Left lung (tissue), 10 donors: Measurements from ENCODE around the gene TOPAZ1. TPM values are rescaled to one million over a fixed set of nuclear protein-coding genes. Genes with fewer than 3 reads are reported as not detected.

Experiments
- ATAC-seq: fragments of 200-7000 bp; cut with Tn5 transposase; one replicate; pipeline ENCODE4 v1.9.1; 2020; ENCODE audit warnings: moderate library complexity
- DNase-seq, 4 donors: peaks; one replicate each; pipeline ENCODE4 v3.0.0-alpha.2; 2013 to 2020
- H3K27ac ChIP-seq, 2 donors: fragments of 200-600 bp; sonication (generic) in 1 of 2; one replicate each; pipeline versions ENCODE4 v1.5.0 to v1.8.0; 2020 to 2021
- H3K27me3 ChIP-seq, 2 donors: fragments of 200-600 bp; sonication (generic) in 1 of 2; one replicate each; pipeline versions ENCODE4 v1.5.0 to v1.8.0; 2020 to 2021
- H3K36me3 ChIP-seq, 2 donors: fragments of 200-600 bp; sonication (generic) in 1 of 2; one replicate each; pipeline versions ENCODE4 v1.5.0 to v1.8.0; 2020 to 2021
- H3K4me1 ChIP-seq, 2 donors: fragments of 200-600 bp; one replicate each; pipeline ENCODE4 v1.8.0; 2021
- H3K4me3 ChIP-seq, 2 donors: fragments of 200-600 bp; sonication (generic) in 1 of 2; one replicate each; pipeline versions ENCODE4 v1.5.0 to v1.8.0; 2020 to 2021; ENCODE audit warnings: mild to moderate bottlenecking in 1 of 2
- H3K9me3 ChIP-seq, 2 donors: fragments of 200-600 bp; sonication (generic) in 1 of 2; one replicate each; pipeline versions ENCODE4 v1.5.0 to v1.8.0; 2020 to 2021
- CTCF ChIP-seq, 2 donors: fragments of 200-600 bp; sonication (generic) in 1 of 2; IDR thresholded peaks; one replicate each; pipeline versions ENCODE4 v1.5.0 to v1.8.0; 2021; ENCODE audit warnings: antibody characterized with exemption in 2 of 2
- intact Hi-C, 2 donors: fragments of 100-400 bp; cut with DNase I; formaldehyde crosslinking; loops; one replicate each; pipeline versions ENCODE4 v1.11.2 to v1.14.2; 2022
- polyA plus RNA-seq, 6 donors: library from polyadenylated mRNA; unstranded; fragments of 120-200 nt; gene quantifications; one replicate each; pipeline ENCODE4 v1.2.1, GENCODE V29; 2013; ENCODE audit not compliant: insufficient read length in 6 of 6
- total RNA-seq, 2 donors: library from RNA; stranded (reverse); fragmentation: NEBNext Ultra II Directional; extraction: Animal tissue kit (Norgen Biotek cat#: 25700); gene quantifications; one replicate each; pipeline ENCODE4 v1.2.1, GENCODE V29; 2021
- donor health status: DM: no; HTN: yes; CAD: no.
- donor health status: DM: no; HTN: no; CAD: no.

Gene TOPAZ1
- total and polyA plus RNA-seq, 8 donors = not detected

- Histone ChIP-seq H3K4me3 (no peak overlapping the region), H3K27me3 (no peaks in the 10 kb centered on the region), H3K4me1 (peaks cover 0 to 7% of the 10 kb centered on the region in 2 donors), H3K9me3 (no peaks in the 10 kb centered on the region), H3K36me3 (no peaks in the 10 kb centered on the region), H3K27ac (no peak overlapping the region)
- TF ChIP-seq CTCF (IDR thresholded peaks at IDR 0.05) = no peak
- ATAC-seq (peak; percentile 24), DNase-seq (no peak)
- intact Hi-C loops = no loop called here
These were observed 17.6 kb upstream of the TOPAZ1 start for GRCh38 chr3:44224131-44224530.

GRCh38 chr3:44226573-44226972, 15.1 kb upstream of the TOPAZ1 start:
- no peaks in the 10 kb centered on the region for H3K27me3 ChIP-seq
- no peak for TF ChIP-seq CTCF (IDR thresholded peaks at IDR 0.05)
- H3K27ac ChIP-seq = no peak overlapping the region
- ATAC-seq (no peak), DNase-seq (no peak)
- H3K36me3 ChIP-seq = no peaks in the 10 kb centered on the region
- H3K4me3 ChIP-seq = no peak overlapping the region
- peaks cover 0 to 7% of the 10 kb centered on the region in 2 donors for H3K4me1 ChIP-seq
- intact Hi-C loops = no loop called here
- no peaks in the 10 kb centered on the region for H3K9me3 ChIP-seq

- H3K27ac ChIP-seq = no peak overlapping the region
- H3K9me3 ChIP-seq = no peaks in the 10 kb centered on the region
- intact Hi-C loops = no loop called here
- peaks cover 0 to 7% of the 10 kb centered on the region in 2 donors for H3K4me1 ChIP-seq
- peak in 1 of 4 donors; percentile 20 for DNase-seq
- H3K4me3 ChIP-seq = no peak overlapping the region
- TF ChIP-seq CTCF (IDR thresholded peaks at IDR 0.05) = no peak
- peak; percentile 61 for ATAC-seq
- no peaks in the 10 kb centered on the region for H3K36me3 ChIP-seq
- no peaks in the 10 kb centered on the region for H3K27me3 ChIP-seq
These were observed 14.1 kb upstream of the TOPAZ1 start for GRCh38 chr3:44227632-44228031.

GRCh38 chr3:44228900-44229299, 12.8 kb upstream of the TOPAZ1 start:
- DNase-seq = no peak
- Histone ChIP-seq H3K4me1 (peaks cover 0 to 7% of the 10 kb centered on the region in 2 donors), H3K27ac (no peak overlapping the region), H3K27me3 (no peaks in the 10 kb centered on the region), H3K36me3 (no peaks in the 10 kb centered on the region), H3K9me3 (no peaks in the 10 kb centered on the region), H3K4me3 (no peak overlapping the region)
- ATAC-seq = peak; percentile 91
- no peak for TF ChIP-seq CTCF (IDR thresholded peaks at IDR 0.05)
- intact Hi-C loops = no loop called here

- intact Hi-C loops = no loop called here
- ATAC-seq = no peak
These were observed 9.3 kb upstream of the TOPAZ1 start for GRCh38 chr3:44232407-44232806.

More at GRCh38 chr3:44232407-44232806, 9.3 kb upstream of the TOPAZ1 start:
- Histone ChIP-seq H3K4me3 (no peak overlapping the region), H3K9me3 (no peaks in the 10 kb centered on the region), H3K27ac (no peak overlapping the region), H3K4me1 (peaks cover 0 to 16% of the 10 kb centered on the region in 2 donors), H3K36me3 (no peaks in the 10 kb centered on the region), H3K27me3 (no peaks in the 10 kb centered on the region)
- TF ChIP-seq CTCF (IDR thresholded peaks at IDR 0.05) = no peak
- no peak for DNase-seq
